Medulla oblongata (tissue), 1 donor: ENCODE measurements around the gene DTNB.
A peak's percentile ranks its signal among the peaks of the same experiment; 100 is the strongest.

Source experiments
- DNase-seq: peaks from one replicate; pipeline ENCODE4 v3.0.0-alpha.2; 2015; ENCODE audit errors: extremely low spot score

DTNB gene

GRCh38 chr2:25386971-25387875 is 286.2 kb downstream of the DTNB start:
- no peak for DNase-seq

- DNase-seq, result no peak
Measured at GRCh38 chr2:25385910-25386309, 287.5 kb downstream of the DTNB start.

GRCh38 chr2:25383806-25384205 is 289.6 kb downstream of the DTNB start:
- DNase-seq, result no peak

GRCh38 chr2:25381502-25381901 is 291.9 kb downstream of the DTNB start:
- no peak for DNase-seq

- no peak for DNase-seq
Measured at GRCh38 chr2:25380586-25381375, 292.6 kb downstream of the DTNB start.

- no peak for DNase-seq
Measured at GRCh38 chr2:25380023-25380422, 293.4 kb downstream of the DTNB start.

GRCh38 chr2:25379535-25379934 is 293.8 kb downstream of the DTNB start:
- DNase-seq, result no peak

GRCh38 chr2:25378731-25379490 is 294.5 kb downstream of the DTNB start:
- no peak for DNase-seq

- no peak for DNase-seq
Measured at GRCh38 chr2:25377822-25378421, 295.5 kb downstream of the DTNB start.

- DNase-seq, result peak; percentile 87
Measured at GRCh38 chr2:25376750-25377621, 296.4 kb downstream of the DTNB start.

- DNase-seq, result no peak
Measured at GRCh38 chr2:25375989-25376545, 297.3 kb downstream of the DTNB start.

GRCh38 chr2:25375371-25375988 is 297.9 kb downstream of the DTNB start:
- DNase-seq, result no peak

GRCh38 chr2:25374827-25375226 is 298.6 kb downstream of the DTNB start:
- no peak for DNase-seq

- no peak for DNase-seq
Measured at GRCh38 chr2:25374411-25374810, 299.0 kb downstream of the DTNB start.

- no peak for DNase-seq
Measured at GRCh38 chr2:25373269-25373981, 300.0 kb downstream of the DTNB start.

GRCh38 chr2:25372405-25373268 is 300.7 kb downstream of the DTNB start:
- peak; percentile 72 for DNase-seq

GRCh38 chr2:25371253-25372241 is 301.8 kb downstream of the DTNB start:
- no peak for DNase-seq
